Right renal cortex interstitium (tissue), 3 donors: ENCODE measurements around the gene C5AR2. TPM values are rescaled to one million over a fixed set of nuclear protein-coding genes. Genes with fewer than 3 reads are reported as not detected.
A peak's percentile ranks its signal among the peaks of the same experiment; 100 is the strongest.
"Not testable (repeated sequence)": the region's sequence is repeated elsewhere in the genome, so short reads cannot be mapped to it uniquely, and the experiment has no call there.

Experiments used
- DNase-seq, 3 donors: peaks; one replicate each; pipeline ENCODE4 v3.0.0-alpha.2; 2013; ENCODE audit warnings: low read depth in 3 of 3, low spot score in 2 of 3
- polyA plus RNA-seq, 3 donors: library from polyadenylated mRNA; unstranded; fragments of 120-200 nt; gene quantifications; one replicate each; pipeline ENCODE4 v1.2.1, GENCODE V29; 2013; ENCODE audit not compliant: insufficient read length in 3 of 3

C5AR2 gene
- polyA plus RNA-seq, 3 donors: 0.27 to 0.35 (median 0.29) TPM

GRCh38 chr19:47381653-47382279 lies 49.8 kb downstream of the C5AR2 start:
- no peak for DNase-seq

DNA sequence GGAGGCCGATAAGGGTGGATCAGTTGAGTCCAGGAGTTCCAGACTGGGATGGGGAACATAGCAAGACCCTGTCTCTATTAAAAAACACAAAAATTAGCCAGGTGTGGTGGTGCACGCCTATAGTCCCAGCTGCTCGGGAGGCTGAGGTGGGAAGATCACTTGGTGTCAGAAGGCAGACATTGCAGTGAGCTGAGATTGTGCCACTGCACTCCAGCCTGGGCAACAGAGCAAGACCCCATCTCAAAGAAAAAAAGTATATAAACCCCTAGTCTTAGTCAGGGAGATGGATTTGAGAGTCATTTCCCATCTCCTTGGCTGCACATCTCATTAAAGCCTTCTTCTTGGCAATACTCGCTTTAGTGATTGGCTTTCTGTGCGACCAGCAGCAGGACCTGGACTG lies 51.9 kb downstream of the C5AR2 start:
- DNase-seq: not testable (repeated sequence)

DNA sequence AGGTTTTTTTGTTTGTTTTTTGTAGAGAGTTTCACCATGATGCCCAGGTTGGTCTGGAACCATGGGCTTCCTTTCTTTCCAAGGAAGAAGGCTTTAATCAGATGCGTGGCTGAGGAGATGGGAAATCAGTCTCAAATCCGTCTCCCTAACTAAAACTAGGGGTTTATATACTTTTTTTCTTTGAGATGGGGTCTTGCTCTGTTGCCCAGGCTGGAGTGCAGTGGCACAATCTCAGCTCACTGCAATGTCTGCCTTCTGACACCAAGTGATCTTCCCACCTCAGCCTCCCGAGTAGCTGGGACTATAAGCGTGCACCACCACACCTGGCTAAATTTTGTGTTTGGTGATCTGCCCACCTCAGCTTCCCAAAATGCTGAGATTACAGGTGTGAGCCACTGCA lies 52.6 kb downstream of the C5AR2 start:
- not testable (repeated sequence) for DNase-seq

DNA sequence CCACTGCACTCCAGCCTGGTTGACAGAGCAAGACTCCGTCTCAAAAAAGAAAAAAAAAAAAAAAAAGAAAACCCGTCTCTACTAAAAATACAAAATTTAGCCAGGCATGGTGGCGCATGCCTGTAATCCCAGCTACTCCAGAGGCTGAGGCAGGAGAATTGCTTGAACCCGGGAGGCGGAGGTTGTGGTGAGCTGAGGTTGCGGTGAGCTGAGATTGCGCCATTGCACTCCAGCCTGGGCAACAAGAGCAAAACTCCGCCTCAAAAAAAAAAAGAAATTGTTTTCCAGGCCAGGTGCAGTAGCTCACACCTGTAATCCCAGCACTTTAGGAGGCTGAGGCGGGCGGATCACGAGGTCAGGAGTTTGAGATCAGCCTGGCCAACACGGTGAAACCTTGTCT lies 54.6 kb downstream of the C5AR2 start:
- not testable (repeated sequence) for DNase-seq

DNA sequence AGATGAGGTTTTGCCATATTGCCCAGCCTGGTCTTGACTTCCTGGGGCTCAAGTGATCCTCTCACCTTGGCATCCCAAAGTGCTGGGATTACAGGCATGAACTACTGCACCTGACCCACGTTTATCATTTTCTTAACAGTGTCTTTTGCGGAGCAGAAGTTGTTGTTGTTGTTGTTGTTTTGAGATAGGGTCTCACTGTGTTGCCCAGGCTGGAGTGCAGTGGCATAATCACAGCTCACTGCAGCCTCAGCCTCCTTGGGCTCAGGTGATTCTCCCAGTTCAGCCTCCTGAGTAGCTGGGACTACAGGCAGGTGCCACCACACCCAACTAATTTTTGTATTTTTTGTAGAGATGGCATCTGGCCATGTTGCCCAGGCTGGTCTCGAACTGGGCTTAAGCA lies 55.6 kb downstream of the C5AR2 start:
- not testable (repeated sequence) for DNase-seq

- not testable (repeated sequence) for DNase-seq
These were observed 56.7 kb downstream of the C5AR2 start for GRCh38 chr19:47388721-47389120.

- no peak for DNase-seq
These were observed 57.2 kb downstream of the C5AR2 start for GRCh38 chr19:47389150-47389556.

GRCh38 chr19:47390533-47391488 lies 58.8 kb downstream of the C5AR2 start:
- no peak for DNase-seq

- DNase-seq: peak; percentile 7 to 33 (median 21)
These were observed 59.7 kb downstream of the C5AR2 start for GRCh38 chr19:47391510-47392223.

Other genes with a start within 250 kb of the C5AR2 start
- gene ZC3H4, start 218.4 kb upstream of the C5AR2 start, polyA plus RNA-seq: 10 to 100 TPM; 35.2 to 37.1 (median 36.2) TPM
- 100 to 1,000 TPM; 119 to 131 (median 131) TPM for gene SAE1, start 201.3 kb upstream of the C5AR2 start, polyA plus RNA-seq
- gene BBC3, start 101.0 kb upstream of the C5AR2 start, polyA plus RNA-seq: 1 to 10 TPM; 1.1 to 1.2 (median 1.1) TPM
- gene CCDC9, start 75.7 kb upstream of the C5AR2 start, polyA plus RNA-seq: 10 to 100 TPM; 18.9 to 20.4 (median 19.9) TPM
- 1 to 10 TPM; 5.1 to 6.1 (median 5.5) TPM for gene INAFM1, start 57.3 kb upstream of the C5AR2 start, polyA plus RNA-seq
- gene C5AR1, start 22.3 kb upstream of the C5AR2 start, polyA plus RNA-seq: 1 to 10 TPM; 3.9 to 4.6 (median 4.0) TPM
- 10 to 100 TPM in 2 of 3 donors, 1 to 10 TPM in 1; 9.9 to 10.9 (median 10.5) TPM for gene DHX34, start 17.1 kb downstream of the C5AR2 start, polyA plus RNA-seq
- gene MEIS3, start 87.4 kb downstream of the C5AR2 start, polyA plus RNA-seq: 10 to 100 TPM; 15.3 to 19.2 (median 17.9) TPM
- gene SLC8A2, start 139.7 kb downstream of the C5AR2 start, polyA plus RNA-seq: under 1 TPM; 0.07 to 0.28 (median 0.08) TPM
- gene KPTN, start 152.0 kb downstream of the C5AR2 start, polyA plus RNA-seq: 10 to 100 TPM; 10.6 to 12.9 (median 12.0) TPM
- gene NAPA, start 182.9 kb downstream of the C5AR2 start, polyA plus RNA-seq: 100 to 1,000 TPM; 159 to 174 (median 160) TPM
- under 1 TPM; 0.18 to 0.23 (median 0.22) TPM for gene ZNF541, start 241.0 kb downstream of the C5AR2 start, polyA plus RNA-seq